Left lung (tissue), 10 donors: ENCODE results near the gene REC8. TPM values are rescaled to one million over a fixed set of nuclear protein-coding genes. Genes with fewer than 3 reads are reported as not detected.
A peak's percentile ranks its signal among the peaks of the same experiment; 100 is the strongest.

Source experiments
- ATAC-seq: fragments of 200-7000 bp; cut with Tn5 transposase; one replicate; pipeline ENCODE4 v1.9.1; 2020; ENCODE audit warnings: moderate library complexity
- DNase-seq, 4 donors: peaks; one replicate each; pipeline ENCODE4 v3.0.0-alpha.2; 2013 to 2020
- H3K27ac ChIP-seq, 2 donors: fragments of 200-600 bp; sonication (generic) in 1 of 2; one replicate each; pipeline versions ENCODE4 v1.5.0 to v1.8.0; 2020 to 2021
- H3K27me3 ChIP-seq, 2 donors: fragments of 200-600 bp; sonication (generic) in 1 of 2; one replicate each; pipeline versions ENCODE4 v1.5.0 to v1.8.0; 2020 to 2021
- H3K36me3 ChIP-seq, 2 donors: fragments of 200-600 bp; sonication (generic) in 1 of 2; one replicate each; pipeline versions ENCODE4 v1.5.0 to v1.8.0; 2020 to 2021
- H3K4me1 ChIP-seq, 2 donors: fragments of 200-600 bp; one replicate each; pipeline ENCODE4 v1.8.0; 2021
- H3K4me3 ChIP-seq, 2 donors: fragments of 200-600 bp; sonication (generic) in 1 of 2; one replicate each; pipeline versions ENCODE4 v1.5.0 to v1.8.0; 2020 to 2021; ENCODE audit warnings: mild to moderate bottlenecking in 1 of 2
- H3K9me3 ChIP-seq, 2 donors: fragments of 200-600 bp; sonication (generic) in 1 of 2; one replicate each; pipeline versions ENCODE4 v1.5.0 to v1.8.0; 2020 to 2021
- intact Hi-C, 2 donors: fragments of 100-400 bp; cut with DNase I; formaldehyde crosslinking; loops; one replicate each; pipeline versions ENCODE4 v1.11.2 to v1.14.2; 2022
- polyA plus RNA-seq, 6 donors: library from polyadenylated mRNA; unstranded; fragments of 120-200 nt; gene quantifications; one replicate each; pipeline ENCODE4 v1.2.1, GENCODE V29; 2013; ENCODE audit not compliant: insufficient read length in 6 of 6
- total RNA-seq, 2 donors: library from RNA; stranded (reverse); fragmentation: NEBNext Ultra II Directional; extraction: Animal tissue kit (Norgen Biotek cat#: 25700); gene quantifications; one replicate each; pipeline ENCODE4 v1.2.1, GENCODE V29; 2021
- TF ChIP-seq, protein P1 (sequence below), 2 donors: fragments of 200-600 bp; sonication (generic) in 1 of 2; IDR thresholded peaks; one replicate each; pipeline versions ENCODE4 v1.5.0 to v1.8.0; 2021; ENCODE audit warnings: antibody characterized with exemption in 2 of 2
- donor health status: DM: no; HTN: yes; CAD: no.
- donor health status: DM: no; HTN: no; CAD: no.

REC8 gene
- total and polyA plus RNA-seq, 8 donors, result 27.0 to 66.0 (median 42.0) TPM

DNA sequence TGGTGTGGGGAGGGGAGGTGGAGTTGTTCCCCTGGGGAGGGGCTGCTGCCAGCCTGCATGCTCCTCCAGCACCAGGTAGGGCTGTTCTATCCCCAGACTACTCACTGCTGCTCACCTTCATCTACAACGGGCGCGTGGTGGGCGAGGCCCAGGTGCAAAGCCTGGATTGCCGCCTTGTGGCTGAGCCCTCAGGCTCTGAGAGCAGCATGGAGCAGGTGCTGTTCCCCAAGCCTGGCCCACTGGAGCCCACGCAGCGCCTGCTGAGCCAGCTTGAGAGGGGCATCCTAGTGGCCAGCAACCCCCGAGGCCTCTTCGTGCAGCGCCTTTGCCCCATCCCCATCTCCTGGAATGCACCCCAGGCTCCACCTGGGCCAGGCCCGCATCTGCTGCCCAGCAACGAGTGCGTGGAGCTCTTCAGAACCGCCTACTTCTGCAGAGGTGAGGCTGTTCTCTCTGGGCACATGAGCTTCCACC lies 7.3 kb upstream of the REC8 start:
- Histone ChIP-seq H3K27me3 (no peaks in the 10 kb centered on the region), H3K36me3 (peaks cover 0 to 87% of the 10 kb centered on the region in 2 donors), H3K9me3 (no peaks in the 10 kb centered on the region), H3K27ac (no peak overlapping the region), H3K4me1 (peaks cover 14 to 67% of the 10 kb centered on the region in 2 donors), H3K4me3 (no peak overlapping the region)
- TF ChIP-seq, protein P1, sequence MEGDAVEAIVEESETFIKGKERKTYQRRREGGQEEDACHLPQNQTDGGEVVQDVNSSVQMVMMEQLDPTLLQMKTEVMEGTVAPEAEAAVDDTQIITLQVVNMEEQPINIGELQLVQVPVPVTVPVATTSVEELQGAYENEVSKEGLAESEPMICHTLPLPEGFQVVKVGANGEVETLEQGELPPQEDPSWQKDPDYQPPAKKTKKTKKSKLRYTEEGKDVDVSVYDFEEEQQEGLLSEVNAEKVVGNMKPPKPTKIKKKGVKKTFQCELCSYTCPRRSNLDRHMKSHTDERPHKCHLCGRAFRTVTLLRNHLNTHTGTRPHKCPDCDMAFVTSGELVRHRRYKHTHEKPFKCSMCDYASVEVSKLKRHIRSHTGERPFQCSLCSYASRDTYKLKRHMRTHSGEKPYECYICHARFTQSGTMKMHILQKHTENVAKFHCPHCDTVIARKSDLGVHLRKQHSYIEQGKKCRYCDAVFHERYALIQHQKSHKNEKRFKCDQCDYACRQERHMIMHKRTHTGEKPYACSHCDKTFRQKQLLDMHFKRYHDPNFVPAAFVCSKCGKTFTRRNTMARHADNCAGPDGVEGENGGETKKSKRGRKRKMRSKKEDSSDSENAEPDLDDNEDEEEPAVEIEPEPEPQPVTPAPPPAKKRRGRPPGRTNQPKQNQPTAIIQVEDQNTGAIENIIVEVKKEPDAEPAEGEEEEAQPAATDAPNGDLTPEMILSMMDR (IDR thresholded peaks at IDR 0.05), result no peak
- intact Hi-C loops, result no loop called here
- DNase-seq, result peak in 2 of 4 donors; percentile 20 to 79
- no peak for ATAC-seq

DNA sequence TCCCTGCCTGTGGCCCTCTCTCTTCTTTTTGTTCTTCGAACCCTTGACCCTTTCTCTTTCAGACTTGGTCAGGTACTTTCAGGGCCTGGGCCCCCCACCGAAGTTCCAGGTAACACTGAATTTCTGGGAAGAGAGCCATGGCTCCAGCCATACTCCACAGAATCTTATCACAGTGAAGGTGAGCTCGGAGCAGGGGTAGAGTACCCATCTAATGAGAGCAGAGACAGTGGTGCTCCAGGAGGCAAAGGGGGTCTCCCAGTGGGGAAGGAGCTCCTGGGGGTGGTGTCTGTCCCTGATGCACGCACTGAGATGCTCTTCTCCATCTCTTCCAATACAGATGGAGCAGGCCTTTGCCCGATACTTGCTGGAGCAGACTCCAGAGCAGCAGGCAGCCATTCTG lies 6.1 kb upstream of the REC8 start:
- ATAC-seq (no peak), DNase-seq (peak in 1 of 4 donors; percentile 23)
- Histone ChIP-seq H3K4me3 (no peak overlapping the region), H3K36me3 (peaks cover 0 to 86% of the 10 kb centered on the region in 2 donors), H3K9me3 (no peaks in the 10 kb centered on the region), H3K27me3 (no peaks in the 10 kb centered on the region), H3K4me1 (peaks cover 14 to 66% of the 10 kb centered on the region in 2 donors), H3K27ac (peak overlapping the region in 1 of 2 donors; percentile 74)
- intact Hi-C loops, result no loop called here
- TF ChIP-seq, protein P1 (IDR thresholded peaks at IDR 0.05), result no peak

DNA sequence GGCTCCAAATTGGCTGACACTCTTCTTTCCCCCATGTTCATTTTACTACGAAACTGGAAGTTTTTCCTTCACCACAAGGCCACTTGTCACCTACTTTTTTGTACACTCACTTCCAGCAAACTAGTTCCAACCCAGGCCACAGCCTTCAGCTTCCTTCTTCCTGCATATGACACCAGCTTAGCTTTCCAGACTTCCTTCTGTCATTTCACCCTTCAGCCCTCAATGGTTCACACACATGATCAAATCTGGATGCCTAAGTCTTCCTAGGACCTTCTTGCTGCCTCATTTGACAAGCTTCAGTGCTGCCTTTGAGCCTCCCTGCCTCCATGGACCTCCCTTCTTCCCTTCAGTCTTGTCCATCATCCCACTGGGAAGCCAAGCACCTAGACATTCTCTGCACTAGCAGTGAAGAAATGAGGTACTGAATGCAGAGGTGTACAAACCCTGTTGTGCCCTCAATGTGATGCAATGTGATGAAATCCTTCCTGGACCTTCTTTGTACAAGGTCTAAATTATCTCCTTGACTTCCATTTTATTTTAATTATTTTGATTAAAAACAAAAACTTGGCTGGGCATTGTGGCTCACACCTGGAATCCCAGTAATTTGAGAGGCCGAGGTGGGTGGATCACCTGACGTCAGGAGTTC lies 4.3 kb upstream of the REC8 start:
- Histone ChIP-seq H3K9me3 (no peaks in the 10 kb centered on the region), H3K27me3 (no peaks in the 10 kb centered on the region), H3K36me3 (peaks cover 0 to 87% of the 10 kb centered on the region in 2 donors), H3K4me1 (peaks cover 7 to 70% of the 10 kb centered on the region in 2 donors), H3K4me3 (no peak overlapping the region), H3K27ac (peak overlapping the region in 1 of 2 donors; percentile 74)
- ATAC-seq, result no peak
- no peak for DNase-seq
- intact Hi-C loops, result no loop called here
- TF ChIP-seq, protein P1 (IDR thresholded peaks at IDR 0.05), result no peak

DNA sequence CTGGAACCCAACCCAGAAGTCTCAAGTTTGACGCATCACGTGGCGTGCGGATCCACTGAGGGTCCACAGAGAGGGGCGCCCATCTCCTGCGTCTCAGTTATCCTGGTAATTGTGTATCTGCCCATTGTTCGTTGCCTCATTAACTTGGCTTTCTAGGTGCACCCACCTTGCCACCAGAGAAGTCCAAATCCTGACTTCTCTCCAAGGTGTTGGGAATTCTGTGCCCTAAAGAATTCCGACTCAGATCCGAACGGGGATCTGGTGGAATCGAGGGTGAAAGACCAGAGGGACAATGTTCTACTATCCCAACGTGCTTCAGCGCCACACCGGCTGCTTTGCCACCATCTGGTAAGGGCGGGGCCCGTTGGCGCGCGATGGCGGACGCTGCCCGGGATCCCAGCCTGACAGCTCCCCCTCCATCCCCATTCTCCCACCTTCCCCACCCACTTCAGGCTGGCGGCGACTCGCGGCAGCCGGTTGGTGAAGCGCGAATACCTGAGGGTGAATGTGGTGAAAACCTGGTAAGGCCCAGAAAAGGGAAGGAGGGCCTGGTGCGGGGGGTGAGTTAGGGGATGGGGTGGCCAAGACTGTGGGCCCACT lies 481 bp downstream of the REC8 start:
- TF ChIP-seq, protein P1 (IDR thresholded peaks at IDR 0.05), result no peak
- Histone ChIP-seq H3K36me3 (peaks cover 0 to 87% of the 10 kb centered on the region in 2 donors), H3K4me1 (peaks cover 0 to 23% of the 10 kb centered on the region in 2 donors), H3K27ac (no peak overlapping the region), H3K27me3 (no peaks in the 10 kb centered on the region), H3K9me3 (no peaks in the 10 kb centered on the region), H3K4me3 (peak overlapping the region; percentile 16 to 34)
- intact Hi-C loops, result no loop called here
- ATAC-seq, result peak; percentile 14
- peak in 1 of 4 donors; percentile 78 for DNase-seq

DNA sequence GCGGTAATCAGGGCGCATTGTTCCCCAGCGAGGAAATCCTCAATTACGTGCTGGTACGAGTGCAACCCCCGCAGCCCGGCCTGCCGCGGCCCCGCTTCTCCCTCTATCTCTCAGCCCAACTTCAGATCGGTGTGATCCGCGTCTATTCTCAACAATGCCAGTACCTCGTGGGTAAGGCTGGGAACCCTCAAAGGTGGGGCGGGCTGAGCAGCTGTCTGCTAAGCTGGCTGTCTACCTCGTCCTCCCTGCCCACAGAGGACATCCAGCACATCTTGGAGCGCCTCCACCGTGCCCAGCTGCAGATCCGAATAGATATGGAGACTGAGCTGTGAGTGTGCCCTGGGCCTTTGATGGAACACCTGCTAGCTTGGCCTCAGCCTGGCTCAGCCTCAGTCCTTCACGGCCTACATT lies 996 bp downstream of the REC8 start:
- peak in 1 of 4 donors; percentile 73 for DNase-seq
- H3K9me3 ChIP-seq, result no peaks in the 10 kb centered on the region
- H3K36me3 ChIP-seq, result peaks cover 0 to 87% of the 10 kb centered on the region in 2 donors
- TF ChIP-seq, protein P1 (IDR thresholded peaks at IDR 0.05), result no peak
- peaks cover 0 to 20% of the 10 kb centered on the region in 2 donors for H3K4me1 ChIP-seq
- ATAC-seq, result no peak
- intact Hi-C loops, result no loop called here
- H3K4me3 ChIP-seq, result peak overlapping the region; percentile 16 to 34
- H3K27me3 ChIP-seq, result no peaks in the 10 kb centered on the region
- no peak overlapping the region for H3K27ac ChIP-seq
